Stimulated activated CD4-positive, alpha-beta T cell treated with anti-CD3 and anti-CD28 coated beads, Interleukin-15, amount 100 ng/mL, for 24 hours (primary cell): ENCODE data around the gene IFT122.

Experiments
- DNase-seq: peaks from one replicate; pipeline ENCODE4 v3.0.0-alpha.2; 2020

Gene IFT122

DNA sequence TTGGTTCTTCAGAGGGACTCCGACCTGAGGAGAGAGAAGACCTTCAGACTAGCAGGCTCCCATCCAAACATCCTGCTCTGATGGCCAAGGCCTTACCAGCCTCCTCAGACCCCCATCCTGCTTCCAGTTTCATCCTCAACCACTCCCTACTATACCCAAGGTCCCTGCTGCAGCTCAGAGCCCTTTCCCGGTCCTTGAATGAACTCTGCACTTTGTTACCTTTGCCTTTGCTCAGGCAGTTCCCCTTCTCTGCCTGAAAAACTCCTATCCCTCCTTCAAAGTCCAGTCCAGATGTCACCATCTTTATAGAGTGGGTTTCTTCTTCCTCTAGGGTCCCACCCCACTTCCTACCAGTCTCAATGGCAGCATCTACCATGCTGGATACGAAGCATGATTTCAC, 24.6 kb upstream of the IFT122 start:
- DNase-seq, result no peak

DNA sequence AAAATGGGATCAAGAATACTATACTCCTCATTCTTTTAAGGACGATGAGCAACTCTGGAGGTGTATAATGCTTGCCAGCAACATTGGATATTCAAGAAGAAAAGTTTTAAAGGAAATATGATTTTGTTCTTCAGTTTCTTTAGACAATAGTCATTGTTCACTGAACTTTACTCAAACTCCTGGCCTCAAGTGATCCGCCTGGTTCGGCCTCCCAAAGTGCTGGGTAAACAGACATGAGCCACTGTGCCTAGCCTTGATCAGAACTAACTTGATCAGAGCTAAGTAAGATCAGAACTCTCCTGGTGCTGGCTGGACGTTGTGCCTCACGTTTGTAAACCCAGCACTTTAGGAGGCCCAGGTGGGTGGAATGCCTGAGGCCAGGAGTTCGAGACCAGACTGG, 24.2 kb upstream of the IFT122 start:
- no peak for DNase-seq

DNA sequence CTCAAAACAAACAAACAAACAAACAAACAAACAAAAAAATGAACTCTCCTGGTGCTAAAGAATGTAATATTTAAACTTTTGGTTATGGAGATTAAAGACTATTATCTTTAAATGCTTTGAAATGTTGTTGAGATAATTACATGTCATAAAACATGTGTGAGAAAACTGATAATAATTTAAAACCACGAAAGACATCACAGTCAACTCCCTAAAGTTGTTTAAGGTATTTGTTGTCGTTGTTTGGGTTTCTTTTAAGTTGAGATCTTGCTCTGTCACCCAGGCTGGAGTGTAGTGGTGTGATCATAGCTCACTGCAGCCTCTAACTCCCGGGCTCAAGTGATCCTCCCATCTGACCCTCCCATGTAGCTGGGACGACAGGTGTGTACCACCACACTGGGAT, 23.6 kb upstream of the IFT122 start:
- DNase-seq, result no peak

DNA sequence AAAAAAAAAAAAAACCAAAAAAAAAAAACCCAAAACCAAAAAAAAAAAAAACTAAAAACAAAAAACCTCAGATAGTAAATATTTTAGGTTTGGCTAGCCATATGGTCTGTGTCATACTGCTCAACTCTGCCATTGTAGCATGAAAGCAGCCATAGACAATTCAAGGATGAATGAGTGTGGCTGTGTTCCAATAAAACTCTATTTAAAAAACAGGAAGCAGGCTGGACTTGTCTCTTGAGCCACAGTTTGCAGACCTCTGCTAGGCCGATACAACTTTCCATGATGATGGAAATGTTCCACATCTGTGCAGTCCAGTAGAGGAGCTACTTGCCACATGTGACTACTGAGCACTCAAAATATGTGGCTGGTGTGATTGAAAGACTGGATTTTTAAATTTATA, 22.7 kb upstream of the IFT122 start:
- no peak for DNase-seq

DNA sequence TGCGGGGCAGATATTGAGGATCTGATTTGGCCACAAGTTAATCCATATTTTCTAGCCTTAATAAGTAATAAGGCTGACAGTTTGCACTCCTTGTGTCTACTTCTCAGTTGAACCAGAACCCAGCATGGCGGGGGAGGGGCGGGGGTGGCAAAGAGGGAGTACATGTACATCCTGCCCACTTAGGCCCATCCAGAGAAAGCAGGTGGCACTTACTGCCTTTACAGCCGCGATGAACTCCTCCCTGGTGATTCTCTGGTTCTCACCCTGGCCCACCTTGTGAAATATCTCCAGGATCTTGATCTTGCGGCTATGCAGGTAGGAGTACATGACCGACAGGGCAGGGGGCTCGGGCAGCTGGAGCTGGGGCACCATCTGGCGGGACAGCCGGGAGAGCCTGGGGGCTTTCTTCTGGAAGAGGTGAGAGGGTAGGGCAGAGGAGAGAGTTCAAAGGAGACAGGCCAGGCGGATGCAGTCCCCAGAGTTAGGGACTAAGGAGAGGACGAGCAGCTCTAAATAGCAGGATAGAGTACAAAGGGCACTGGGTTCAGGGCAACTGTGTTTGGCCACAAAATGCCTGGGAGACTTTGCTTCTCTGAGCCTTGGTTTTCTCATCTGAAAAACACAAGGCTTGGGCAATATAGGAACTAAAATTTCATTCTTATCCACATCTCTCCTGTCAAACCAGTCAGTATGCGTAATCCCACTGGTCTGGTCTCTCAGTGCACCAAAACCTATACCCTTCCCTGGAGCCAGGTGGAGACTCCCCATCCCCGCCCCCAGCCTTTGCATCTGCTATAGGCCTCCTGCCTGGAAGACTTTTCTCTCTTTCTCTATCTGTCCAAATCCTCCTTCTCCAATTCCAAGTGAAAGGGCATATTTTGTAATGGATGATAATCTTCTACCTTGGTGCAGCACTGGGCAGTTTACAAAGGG, 21.7 kb upstream of the IFT122 start:
- DNase-seq, result no peak

DNA sequence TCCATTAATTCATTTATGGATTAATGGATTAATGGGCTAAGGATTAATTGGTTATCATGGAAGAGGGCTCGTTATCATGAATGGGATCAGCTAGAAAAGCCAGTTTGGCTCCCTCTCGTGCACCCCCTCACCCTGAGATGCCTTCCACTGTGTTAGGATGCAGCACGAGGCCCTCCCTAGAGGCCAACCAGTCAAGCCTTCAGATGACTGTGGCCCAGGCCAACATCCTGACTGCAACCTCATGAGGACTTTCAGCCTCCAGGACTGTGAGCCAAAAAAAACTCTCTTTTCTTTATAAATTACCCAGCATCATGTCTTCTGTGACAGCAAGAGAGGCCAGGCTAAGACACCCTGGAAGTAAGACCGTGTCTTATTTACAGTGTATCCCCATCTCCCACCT, 20.5 kb upstream of the IFT122 start:
- no peak for DNase-seq

DNA sequence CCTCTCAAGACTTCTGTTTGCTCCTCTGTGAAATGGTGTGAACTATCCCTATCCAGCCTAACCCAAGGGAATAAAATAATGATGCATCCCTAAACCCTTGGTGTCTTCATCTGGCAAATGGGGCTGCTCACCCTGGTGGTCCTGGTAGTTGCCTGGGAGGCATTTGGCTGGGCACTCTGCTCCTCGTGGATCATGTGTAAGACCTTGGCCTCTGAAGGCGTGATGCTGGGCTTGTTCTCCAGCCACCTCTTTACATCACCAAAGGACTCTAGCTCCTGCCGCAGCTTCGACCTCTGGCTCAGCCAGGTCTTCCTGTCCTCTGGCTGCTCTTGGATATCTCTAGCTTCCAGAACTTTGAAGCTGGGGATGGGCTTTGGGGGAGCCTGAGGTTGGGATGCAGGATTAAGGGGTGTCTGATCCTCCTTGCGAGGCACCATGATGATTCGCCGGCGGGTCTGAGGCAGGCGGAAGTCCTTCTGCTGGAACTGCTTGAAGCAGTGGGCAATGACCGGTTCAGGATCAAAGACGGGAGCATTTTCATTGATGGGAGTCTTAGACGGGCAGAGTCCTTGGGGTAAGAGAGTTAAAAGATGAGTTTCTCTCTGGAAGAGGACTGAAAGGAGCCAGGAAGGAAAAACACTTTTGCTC, 18.7 kb upstream of the IFT122 start:
- no peak for DNase-seq

DNA sequence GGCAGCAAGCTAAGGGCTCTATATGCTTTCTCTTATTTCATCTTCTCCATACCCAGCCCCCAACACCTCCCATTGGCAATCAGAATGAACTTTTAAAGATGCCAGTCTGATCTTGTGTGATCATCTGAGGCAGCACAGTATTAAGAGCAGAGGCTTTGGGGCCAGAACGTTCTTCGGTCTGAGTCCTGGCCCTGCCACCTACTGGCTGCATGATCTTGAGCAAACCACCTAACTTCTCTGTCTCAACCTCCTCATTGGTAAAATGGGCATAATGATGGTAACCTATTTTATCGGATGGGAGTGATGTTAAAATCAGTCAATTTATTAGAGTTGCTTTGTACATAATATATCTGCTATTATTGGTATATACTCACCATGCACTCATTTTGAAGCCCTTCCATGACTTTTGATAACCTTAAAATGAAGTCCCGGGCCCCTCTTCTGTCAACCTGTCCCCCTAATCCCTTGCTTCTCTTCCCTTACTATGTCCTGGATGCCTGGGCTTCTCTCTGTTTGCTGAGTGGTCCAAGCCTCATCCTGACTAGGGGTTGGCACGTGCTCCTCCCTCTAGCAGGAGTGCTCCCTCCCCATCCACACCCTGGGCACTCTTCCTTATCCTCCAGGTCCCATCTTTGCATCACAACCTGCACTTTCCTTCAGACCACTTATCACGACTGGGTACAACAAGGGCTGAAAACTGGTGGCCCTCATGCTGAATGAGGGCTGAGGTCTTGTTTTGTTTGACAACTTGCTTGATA, 17.9 kb upstream of the IFT122 start:
- DNase-seq, result no peak

DNA sequence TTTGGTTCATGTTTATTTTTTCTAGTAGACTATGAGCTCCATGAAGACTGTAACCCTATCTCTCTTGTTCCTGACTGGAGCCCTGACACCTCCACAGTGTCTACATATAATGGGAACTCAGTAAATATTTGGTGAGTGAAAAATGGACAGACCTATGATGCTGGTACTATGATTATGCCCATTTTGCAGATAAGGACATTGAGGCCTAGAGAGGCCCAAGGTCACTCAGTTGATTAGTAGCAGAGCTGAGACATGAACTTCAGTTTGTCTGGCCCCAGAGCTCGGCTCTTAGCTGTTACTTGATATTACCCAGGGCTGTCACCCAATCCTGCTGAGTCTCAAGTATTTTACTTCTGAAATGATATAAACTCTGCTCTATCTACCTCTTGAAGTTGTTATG, 17.1 kb upstream of the IFT122 start:
- DNase-seq, result no peak

DNA sequence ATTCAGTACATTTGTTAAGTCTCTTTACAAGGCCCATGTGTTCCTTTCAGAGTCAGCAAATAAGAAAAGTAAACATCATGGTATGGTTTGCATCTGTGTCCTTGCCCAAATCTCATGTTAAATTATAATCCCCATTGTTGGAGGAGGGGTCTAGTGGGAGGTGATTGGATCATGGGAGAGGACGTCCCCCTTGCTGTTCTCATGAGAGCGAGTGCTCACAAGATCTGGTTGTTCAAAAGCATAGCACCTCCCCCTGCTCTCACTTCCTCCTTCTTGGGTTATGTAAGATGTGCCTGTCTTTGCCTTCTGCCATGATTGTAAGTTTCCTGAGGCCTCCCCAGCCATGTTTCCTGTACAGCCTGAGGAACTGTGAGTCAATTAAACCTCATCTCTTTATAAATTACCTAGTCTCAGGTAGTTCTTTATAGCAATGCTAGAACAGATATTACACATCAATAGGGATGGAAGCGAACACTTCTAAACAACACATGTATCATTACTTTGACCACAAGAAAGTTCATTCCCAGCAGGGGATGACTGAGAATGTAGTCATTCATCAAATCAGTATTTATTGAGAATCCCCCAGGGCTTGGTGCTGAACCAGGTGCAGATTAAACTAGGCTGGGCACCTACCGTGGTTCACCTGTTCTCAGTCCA, 15.7 kb upstream of the IFT122 start:
- no peak for DNase-seq

DNA sequence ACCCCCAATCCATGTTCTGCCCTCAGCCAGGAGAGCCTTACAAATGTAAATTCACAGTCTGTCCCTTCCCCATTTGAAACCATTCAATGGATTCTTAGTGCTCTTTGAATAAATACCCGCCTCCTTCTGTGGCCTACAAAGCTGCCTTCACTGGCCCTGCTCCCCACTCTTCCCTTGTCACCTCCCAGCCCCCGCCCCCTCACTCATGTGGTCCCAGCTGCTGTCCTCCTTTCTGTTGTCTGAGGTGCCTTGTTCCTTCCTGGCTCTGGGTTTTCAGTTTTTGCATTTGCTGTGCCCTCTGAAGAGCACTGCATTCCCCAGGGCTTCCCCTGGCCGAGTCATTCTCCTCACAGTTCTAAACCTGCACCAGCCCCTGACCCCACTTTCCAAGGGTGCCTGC, 14.8 kb upstream of the IFT122 start:
- no peak for DNase-seq

DNA sequence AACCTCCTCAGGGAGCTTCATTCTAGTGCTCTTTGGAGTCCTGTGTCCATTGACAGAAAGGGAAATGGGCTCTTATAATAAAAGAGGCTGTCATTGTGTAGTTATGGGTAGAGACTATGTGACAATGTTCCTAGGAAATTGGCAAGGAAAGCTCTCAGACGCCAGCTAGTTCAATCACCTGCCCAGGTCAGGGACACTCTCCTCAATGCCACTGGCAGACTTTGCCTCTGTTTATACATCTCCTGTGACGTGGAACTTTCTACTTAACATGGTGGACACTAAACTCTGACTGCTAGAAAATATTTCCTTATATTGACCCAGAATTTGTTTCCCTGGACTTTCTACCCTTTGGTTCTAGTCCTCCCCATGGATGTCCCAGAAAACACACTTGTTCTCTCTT, 14.4 kb upstream of the IFT122 start:
- DNase-seq, result no peak

DNA sequence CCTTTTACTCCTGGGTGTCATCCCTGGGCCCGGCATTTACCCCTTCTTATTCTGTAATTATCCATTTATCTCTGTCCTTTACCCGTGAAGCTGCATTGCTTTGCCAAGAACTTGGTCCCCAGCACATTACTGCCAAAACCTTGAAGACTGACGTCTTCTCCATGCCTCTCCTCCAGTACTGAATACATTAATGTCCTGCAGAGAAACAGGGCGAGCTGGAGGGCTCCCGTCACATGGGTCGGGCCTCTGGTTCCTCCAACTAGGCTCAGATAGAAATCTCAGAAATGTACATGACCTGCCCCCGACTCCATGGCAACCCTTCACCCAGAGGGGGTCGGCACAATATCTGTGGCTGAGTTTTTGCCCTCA, 12.0 kb upstream of the IFT122 start:
- no peak for DNase-seq

DNA sequence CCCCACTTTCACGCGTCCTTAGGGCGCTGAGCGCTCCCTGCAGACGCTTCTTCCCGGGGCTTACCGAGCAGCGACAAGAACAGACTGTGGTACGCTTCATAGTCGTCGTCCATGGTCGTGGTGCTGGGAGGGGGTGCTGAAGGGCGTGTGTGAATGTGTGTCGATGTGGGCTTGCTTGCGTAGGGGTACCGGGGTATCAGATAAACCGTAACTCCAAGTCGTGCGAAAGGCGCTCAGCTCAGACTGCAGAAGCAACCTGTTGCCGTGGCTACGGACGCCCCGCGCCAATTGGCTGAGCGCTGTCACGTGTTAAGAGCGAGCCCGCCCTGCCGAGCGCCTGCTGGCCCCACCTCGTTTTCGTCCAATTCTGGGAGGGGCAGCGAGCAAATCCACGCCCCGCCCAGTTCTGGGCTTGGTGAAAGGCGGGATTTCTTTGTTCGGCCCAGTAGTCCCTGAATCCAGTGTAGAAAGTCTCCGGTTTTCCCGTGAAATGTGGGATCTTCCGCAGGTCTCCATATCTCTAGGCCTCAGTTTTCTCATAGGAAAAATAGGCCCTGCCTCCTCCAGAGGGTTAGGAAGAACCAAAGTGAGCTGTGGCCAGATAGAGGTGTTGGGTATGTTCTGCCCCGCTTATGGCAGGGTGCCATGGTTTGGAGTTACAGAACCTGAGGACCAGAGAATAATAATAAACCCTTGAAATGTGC, 11.5 kb upstream of the IFT122 start, which contains the start of gene EFCAB12:
Gene EFCAB12 (minus strand): TSS at position 261 of the 704 bp plus-strand sequence. CDS start 148 bp downstream, at position 113.
- peak; percentile 93 for DNase-seq

DNA sequence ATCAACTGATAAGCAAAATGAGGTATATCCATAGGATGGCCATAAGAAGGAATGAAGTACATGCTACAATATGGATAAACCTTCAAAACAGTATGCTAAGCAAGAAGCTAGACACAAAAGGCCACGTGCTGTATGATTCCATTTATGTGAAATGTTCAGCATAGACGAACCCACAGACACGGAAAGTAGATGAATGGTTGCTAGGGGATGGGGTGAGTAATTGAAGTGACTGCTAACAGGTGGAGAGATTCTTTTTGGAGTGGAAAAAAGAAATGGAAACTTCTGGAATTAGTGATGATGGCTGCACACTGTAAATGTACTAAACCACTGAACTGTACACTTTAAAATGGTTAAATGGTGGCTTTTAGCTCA, 11.0 kb upstream of the IFT122 start:
- no peak for DNase-seq

DNA sequence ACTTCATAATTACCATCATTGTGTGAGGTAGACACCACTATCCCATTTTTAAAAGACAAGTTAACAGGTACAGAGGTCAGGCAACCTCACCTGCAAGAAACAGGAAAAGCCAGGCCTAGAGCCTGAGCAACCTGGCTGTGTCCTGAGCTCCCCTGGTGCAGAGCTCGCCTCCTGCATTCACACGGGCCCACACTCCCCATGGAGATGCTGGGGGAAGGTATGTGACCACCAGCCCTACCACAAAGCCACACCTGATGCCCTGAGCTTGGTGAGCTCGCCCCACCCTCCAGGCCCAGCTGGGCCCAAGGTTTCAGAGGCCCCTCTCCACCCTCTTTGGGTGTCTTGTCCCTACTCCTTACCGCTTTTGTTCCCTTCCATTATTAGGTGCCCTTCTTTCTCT, 10.4 kb upstream of the IFT122 start:
- DNase-seq, result no peak

DNA sequence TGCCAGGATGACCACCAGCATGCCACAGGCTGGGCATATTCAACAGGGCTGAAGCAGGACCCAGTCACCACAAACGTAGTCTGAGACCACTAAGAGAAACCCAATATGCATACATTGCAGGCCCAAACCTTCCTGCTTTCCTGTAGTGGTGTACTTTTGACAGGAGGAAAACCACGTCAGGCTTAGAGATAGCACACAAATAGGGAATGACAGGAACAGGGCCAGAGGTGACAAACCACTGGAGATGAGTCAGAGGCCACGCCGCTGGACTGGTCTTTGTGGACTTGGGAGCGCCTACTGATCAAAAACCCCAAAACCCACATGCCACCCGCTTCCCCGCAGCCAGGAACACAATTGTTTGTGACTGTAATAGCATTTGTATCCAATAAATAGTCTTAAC, 8.0 kb upstream of the IFT122 start:
- DNase-seq, result no peak

DNA sequence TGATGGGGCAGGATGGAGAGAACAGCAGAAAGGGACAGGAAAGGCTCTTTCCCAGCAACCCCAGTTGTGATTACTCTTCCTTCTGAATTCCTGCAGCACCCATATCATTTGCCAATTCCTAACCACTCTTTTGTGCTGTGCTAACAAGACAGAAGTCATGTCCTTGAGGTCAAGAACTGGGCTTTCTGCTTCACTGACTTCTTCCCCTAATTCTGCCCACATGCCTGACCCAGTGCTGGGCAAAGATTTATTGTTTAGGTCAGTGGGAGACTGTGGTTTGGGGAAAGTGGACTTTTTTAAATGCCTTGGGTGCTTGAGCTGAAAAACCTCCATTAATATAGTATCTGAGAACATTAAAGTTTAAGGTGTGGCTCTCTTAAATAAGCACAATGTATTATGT, 7.4 kb upstream of the IFT122 start:
- no peak for DNase-seq

DNA sequence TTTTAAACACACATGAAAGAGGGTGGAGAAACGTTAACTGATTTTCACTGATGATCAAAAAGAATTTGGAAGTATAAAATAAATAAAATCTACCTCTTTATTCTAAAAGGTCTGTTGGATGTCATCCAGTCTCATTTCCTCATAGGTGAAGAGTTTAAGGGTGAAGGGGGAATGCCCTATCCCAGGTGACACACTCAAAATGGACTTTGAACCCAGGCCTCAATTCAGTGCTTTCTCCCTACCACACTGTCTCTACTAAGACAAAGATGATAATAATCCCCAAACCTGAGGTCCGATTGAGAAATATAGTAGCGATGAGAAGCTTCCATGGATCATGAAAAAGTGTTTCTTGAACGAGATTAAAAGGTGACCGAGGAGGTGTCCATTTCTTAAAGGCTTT, 6.5 kb upstream of the IFT122 start:
- DNase-seq, result no peak

DNA sequence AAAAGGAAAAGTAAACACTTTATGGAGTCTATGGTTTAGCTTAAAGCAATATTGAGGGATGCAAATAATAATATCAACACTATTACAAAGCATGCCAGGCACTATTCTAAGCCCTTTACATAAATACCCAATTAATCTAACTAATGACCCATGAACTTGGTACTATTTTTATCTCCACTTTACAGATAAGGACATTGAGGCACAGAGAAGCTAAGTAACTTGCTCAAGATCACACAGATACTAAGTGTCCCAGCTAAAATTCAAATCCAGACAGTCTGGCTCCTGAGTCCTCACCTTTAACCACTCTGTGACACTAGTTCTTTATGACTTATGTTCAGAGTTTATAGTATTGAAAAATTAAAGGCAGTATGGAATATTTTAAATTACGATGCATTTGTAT, 5.9 kb upstream of the IFT122 start:
- DNase-seq, result no peak

DNA sequence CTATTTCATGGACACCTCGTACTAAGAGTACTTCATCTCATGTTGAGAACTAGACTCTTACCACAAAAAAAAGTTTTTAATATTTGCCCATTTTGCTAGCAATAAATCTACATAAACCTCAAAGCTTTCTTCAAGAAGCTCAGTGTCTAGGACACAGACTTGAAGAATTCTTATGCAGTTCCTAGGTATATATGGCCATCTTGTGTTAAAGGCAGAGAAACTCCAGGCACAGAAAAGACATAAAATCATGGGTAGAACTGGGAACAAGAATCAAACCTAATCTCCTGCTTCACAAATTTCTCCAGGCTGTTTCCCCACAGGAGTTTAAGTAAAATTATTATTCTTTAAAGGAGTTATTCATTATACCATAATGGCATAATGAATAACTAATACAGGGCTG, 4.7 kb upstream of the IFT122 start:
- no peak for DNase-seq

DNA sequence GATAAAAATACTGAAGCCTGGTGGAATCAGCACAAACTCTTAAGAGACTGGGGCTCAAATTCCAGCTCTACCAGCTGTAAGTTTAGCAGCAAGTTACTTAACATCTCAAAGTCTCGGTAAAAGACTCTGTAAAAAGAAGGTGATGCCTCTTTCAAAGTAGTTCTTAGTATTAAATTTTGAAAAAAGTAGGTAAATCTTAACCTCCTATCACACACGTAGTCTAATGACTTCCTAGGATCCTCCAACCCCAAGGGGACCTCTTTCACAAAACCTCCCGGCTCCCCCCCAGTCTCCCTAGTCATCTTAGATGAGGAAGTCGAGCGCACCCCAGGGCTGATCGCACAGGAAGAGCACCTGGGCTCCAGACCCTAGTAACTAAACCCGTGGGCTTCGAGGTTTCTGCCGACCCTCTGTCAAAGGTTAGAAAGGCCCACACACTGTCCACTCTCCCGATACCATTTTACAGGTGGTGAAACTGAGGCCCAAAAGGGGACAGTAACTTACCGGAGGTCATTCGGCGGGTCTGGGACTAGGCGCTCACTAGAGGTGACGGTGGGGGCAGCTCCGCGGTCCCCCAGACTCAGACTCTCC, 703 bp upstream of the IFT122 start:
- DNase-seq, result peak; percentile 66
